Tibial nerve (tissue), 3 donors: Measurements from ENCODE around the gene PLD5.

Experiments
- CTCF ChIP-seq, 5 experiments: fragments of 200-600 bp in 3 of 5; fragments of 450-650 bp in 2 of 5; sonication (generic) in 3 of 5; IDR thresholded peaks; one replicate each; pipeline ENCODE4 v1.5.1; 2016 to 2019; ENCODE audit warnings: antibody characterized with exemption in 5 of 5, mild to moderate bottlenecking in 3 of 5, moderate library complexity in 2 of 5
- POLR2A ChIP-seq, 2 donors: fragments of 450-650 bp; IDR thresholded peaks; one replicate each; pipeline ENCODE4 v1.6.1; 2017; ENCODE audit warnings: antibody characterized with exemption in 2 of 2, mild to moderate bottlenecking in 2 of 2, moderate library complexity in 2 of 2

DNA sequence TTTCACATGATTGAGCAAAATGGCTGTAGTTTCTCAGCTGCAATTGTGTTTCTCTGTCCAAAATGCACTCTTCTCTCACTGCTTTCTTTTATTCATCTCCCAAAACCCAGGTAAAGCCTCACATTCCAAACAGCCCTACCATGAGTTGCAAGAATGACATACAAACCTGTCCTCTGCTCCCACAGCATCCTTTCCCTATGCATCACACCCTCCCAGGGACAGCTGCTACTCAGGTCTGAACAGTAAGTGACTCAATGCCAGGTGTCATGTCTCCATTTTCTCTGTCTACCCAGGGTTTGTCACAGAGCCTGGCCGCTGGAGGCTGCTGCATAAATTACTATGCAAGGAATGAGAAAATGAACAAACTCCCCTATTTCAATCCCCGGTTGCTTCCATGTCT, 118.5 kb downstream of the PLD5 start:
- TF ChIP-seq CTCF (IDR thresholded peaks at IDR 0.05) (no peak), POLR2A (IDR thresholded peaks at IDR 0.05) (no peak)
